IMR-90 (cell line): ENCODE data around the gene ELF5. TPM values are rescaled to one million over a fixed set of nuclear protein-coding genes. Genes with fewer than 3 reads are reported as not detected.

Source experiments
- ATAC-seq: fragments of 200-7000 bp; cut with Tn5 transposase; 2 replicates; pipeline ENCODE4 v1.9.1; 2020; ENCODE audit warnings: low read depth, mild to moderate bottlenecking, moderate library complexity
- BruUV-seq: library from RNA; stranded (reverse); fragments of 400-500 nt; replicated peaks from 2 replicates; lab custom pipeline; 2021; lab: Mats Ljungman, UMichigan
- CTCF ChIA-PET: fragments of 300-600 bp; formaldehyde crosslinking; extraction: SDS; loops from one replicate; lab custom pipeline; 2021; ENCODE audit warnings: antibody characterized with exemption; lab: Yijun Ruan, JAX
- POLR2A ChIA-PET: fragments of 300-600 bp; sonication (Branson Sonifier 250); formaldehyde crosslinking; loops from one replicate; lab custom pipeline; 2022; ENCODE audit warnings: antibody characterized with exemption; ENCODE audit not compliant: unreplicated experiment; lab: Charles Lee
- DNase-seq: peaks from one replicate; pipeline ENCODE4 v3.0.0; 2013
- H2AFZ ChIP-seq: replicated peaks from 2 replicates; pipeline ENCODE3; 2013; ENCODE audit warnings: low read length, mild to moderate bottlenecking; ENCODE audit not compliant: poor library complexity
- H2AK5ac ChIP-seq: 2 replicates; pipeline ENCODE4 v1.6.1; 2013; ENCODE audit warnings: low read depth, low read length, inconsistent platforms
- H2AK9ac ChIP-seq: replicated peaks from 2 replicates; pipeline ENCODE3; 2013; ENCODE audit warnings: mild to moderate bottlenecking, low read depth, low read length, moderate library complexity; ENCODE audit not compliant: poor library complexity
- H2BK120ac ChIP-seq: 2 replicates; pipeline ENCODE4 v1.6.1; 2013; ENCODE audit warnings: low read depth, low read length, inconsistent platforms
- H2BK15ac ChIP-seq: 3 replicates; pipeline ENCODE4 v1.6.1; 2013; ENCODE audit warnings: low read depth, low read length, inconsistent platforms
- H2BK20ac ChIP-seq: 2 replicates; pipeline ENCODE4 v1.6.1; 2013; ENCODE audit warnings: low read depth, mild to moderate bottlenecking, inconsistent platforms, low read length, moderate library complexity
- H2BK5ac ChIP-seq: 2 replicates; pipeline ENCODE4 v1.6.1; 2013; ENCODE audit warnings: mild to moderate bottlenecking, low read depth, low read length, inconsistent platforms; ENCODE audit not compliant: poor library complexity, severe bottlenecking
- H3K14ac ChIP-seq: replicated peaks from 2 replicates; pipeline ENCODE4 v1.6.1; 2013; ENCODE audit warnings: low read depth, low read length, inconsistent platforms
- H3K18ac ChIP-seq: 2 replicates; pipeline ENCODE4 v1.6.1; 2013; ENCODE audit warnings: low read depth, low read length, control low read depth
- H3K23ac ChIP-seq: 2 replicates; pipeline ENCODE4 v1.6.1; 2013; ENCODE audit warnings: low read depth, low read length, inconsistent platforms
- H3K27ac ChIP-seq: 2 replicates; pipeline ENCODE4 v1.5.1; 2013; ENCODE audit warnings: mild to moderate bottlenecking, control low read depth, low read length; ENCODE audit not compliant: insufficient read depth
- H3K27me3 ChIP-seq: 2 replicates; pipeline ENCODE4 v1.6.1; 2013; ENCODE audit warnings: low read length; ENCODE audit not compliant: control insufficient read depth, insufficient read depth
- H3K36me3 ChIP-seq: 2 replicates; pipeline ENCODE4 v1.6.1; 2013; ENCODE audit warnings: low read length, mixed read lengths; ENCODE audit not compliant: control insufficient read depth, insufficient read depth
- H3K4ac ChIP-seq: 2 replicates; pipeline ENCODE4 v1.6.1; 2013; ENCODE audit warnings: low read depth, low read length, inconsistent platforms
- H3K4me1 ChIP-seq: 2 replicates; pipeline ENCODE4 v1.6.1; 2013; ENCODE audit warnings: low read length, mixed read lengths; ENCODE audit not compliant: control insufficient read depth, insufficient read depth
- H3K4me2 ChIP-seq: 2 replicates; pipeline ENCODE4 v1.6.1; 2013; ENCODE audit warnings: low read depth, mild to moderate bottlenecking, control low read depth, low read length, moderate library complexity
- H3K4me3 ChIP-seq: 2 replicates; pipeline ENCODE4 v1.5.1; 2013; ENCODE audit warnings: low read depth, mild to moderate bottlenecking, control low read depth, low read length, moderate library complexity; ENCODE audit not compliant: insufficient read depth
- H3K56ac ChIP-seq: 2 replicates; pipeline ENCODE4 v1.6.1; 2013; ENCODE audit warnings: low read length, inconsistent platforms; ENCODE audit not compliant: insufficient read depth; ENCODE audit errors: extremely low read depth
- H3K79me1 ChIP-seq, 2 experiments: 2 replicates each; pipeline ENCODE4 v1.6.1; 2013; ENCODE audit warnings: low read length in 2 of 2, inconsistent platforms in 1 of 2, low read depth in 1 of 2
- H3K9ac ChIP-seq: 2 replicates; pipeline ENCODE4 v1.6.1; 2013; ENCODE audit warnings: low read depth, low read length, control low read depth
- H3K9me1 ChIP-seq: 2 replicates; pipeline ENCODE4 v1.6.1; 2013; ENCODE audit warnings: low read length, inconsistent platforms; ENCODE audit not compliant: insufficient read depth
- H3K9me3 ChIP-seq: 2 replicates; pipeline ENCODE4 v1.6.1; 2013; ENCODE audit warnings: low read length; ENCODE audit not compliant: control insufficient read depth, insufficient read depth
- H4K20me1 ChIP-seq: 2 replicates; pipeline ENCODE4 v1.6.1; 2013; ENCODE audit warnings: low read length, inconsistent platforms; ENCODE audit not compliant: insufficient read depth
- H4K5ac ChIP-seq: 2 replicates; pipeline ENCODE4 v1.6.1; 2013; ENCODE audit warnings: mild to moderate bottlenecking, low read depth, low read length, control low read depth
- H4K8ac ChIP-seq, 2 experiments: 2 replicates each; pipeline ENCODE4 v1.6.1; 2013; ENCODE audit warnings: low read depth in 2 of 2, low read length in 2 of 2, control low read depth in 1 of 2, inconsistent platforms in 1 of 2
- H4K91ac ChIP-seq: 2 replicates; pipeline ENCODE4 v1.6.1; 2013; ENCODE audit warnings: low read depth, low read length, inconsistent platforms; ENCODE audit not compliant: insufficient read depth
- BHLHE40 ChIP-seq: fragments of 150-350 bp; IDR thresholded peaks from 2 replicates; pipeline ENCODE4 v1.6.1; 2016; ENCODE audit warnings: mild to moderate bottlenecking, low read depth, low read length
- CEBPB ChIP-seq: IDR thresholded peaks from 2 replicates; pipeline ENCODE4 v1.6.1; 2012; ENCODE audit warnings: low read depth, low read length, improper control_type of control experiment
- CHD1 ChIP-seq: IDR thresholded peaks from 2 replicates; pipeline ENCODE4 v1.6.1; 2012; ENCODE audit warnings: low read depth, low read length, improper control_type of control experiment
- FOS ChIP-seq: fragments of 150-350 bp; IDR thresholded peaks from 2 replicates; pipeline ENCODE4 v1.6.1; 2016; ENCODE audit warnings: low read depth, low read length
- MAFK ChIP-seq: IDR thresholded peaks from 2 replicates; pipeline ENCODE4 v1.6.1; 2012; ENCODE audit warnings: low read depth, low read length, improper control_type of control experiment
- MAZ ChIP-seq: IDR thresholded peaks from 2 replicates; pipeline ENCODE4 v1.6.1; 2012; ENCODE audit warnings: low read depth, mild to moderate bottlenecking, low read length, improper control_type of control experiment, moderate library complexity, borderline replicate concordance
- MXI1 ChIP-seq: IDR thresholded peaks from 2 replicates; pipeline ENCODE4 v1.6.1; 2012; ENCODE audit warnings: low read depth, mild to moderate bottlenecking, low read length, moderate library complexity, borderline replicate concordance
- POLR2A ChIP-seq: IDR thresholded peaks from 2 replicates; pipeline ENCODE4 v1.6.1; 2012; ENCODE audit warnings: mild to moderate bottlenecking, low read depth, low read length
- RAD21 ChIP-seq: IDR thresholded peaks from 2 replicates; pipeline ENCODE4 v1.6.1; 2012; ENCODE audit warnings: low read length, improper control_type of control experiment
- RCOR1 ChIP-seq: IDR thresholded peaks from 2 replicates; pipeline ENCODE4 v1.6.1; 2012; ENCODE audit warnings: mild to moderate bottlenecking, low read length, improper control_type of control experiment; ENCODE audit not compliant: insufficient replicate concordance
- RFX5 ChIP-seq: IDR thresholded peaks from 2 replicates; pipeline ENCODE4 v1.8.0; 2012; ENCODE audit warnings: low read depth, mild to moderate bottlenecking, low read length, moderate library complexity
- SMC3 ChIP-seq: fragments of 150-350 bp; IDR thresholded peaks from 2 replicates; pipeline ENCODE4 v1.6.1; 2016; ENCODE audit warnings: low read depth, mild to moderate bottlenecking, antibody characterized with exemption, low read length, moderate library complexity
- USF2 ChIP-seq: fragments of 150-350 bp; IDR thresholded peaks from 2 replicates; pipeline ENCODE4 v1.6.1; 2017; ENCODE audit warnings: mild to moderate bottlenecking, antibody characterized with exemption, low read length, low read depth
- WGBS, 2 experiments: methylation state at CpG; one replicate each; pipeline versions ENCODE4 v1.1.5 to v1.1.7; 2013; ENCODE audit warnings: missing lambda C conversion rate in 2 of 2; ENCODE audit not compliant: insufficient read length in 1 of 2; ENCODE audit errors: extremely low coverage in 2 of 2; 5-methylcytosine and 5-hydroxymethylcytosine counted together
- dilution Hi-C: fragments of 300-500 bp; cut with HindIII; formaldehyde crosslinking; loops from one replicate; pipeline ENCODE4 v1.14.3; 2018; ENCODE audit warnings: low sequenced_read_pairs; ENCODE audit not compliant: unreplicated experiment
- in situ Hi-C: fragments of 300-500 bp; cut with MboI; formaldehyde crosslinking; loops from 3 replicates; pipeline ENCODE4 v1.14.3; 2019; ENCODE audit warnings: low sequenced_read_pairs, inconsistent platforms, mixed read lengths
- intact Hi-C: fragments of 100-400 bp; cut with micrococcal nuclease; formaldehyde crosslinking; loops from 2 replicates; pipeline ENCODE4 v1.10.0; 2022
- polyA plus RNA-seq, 3 experiments: library from polyadenylated mRNA; depleted of rRNA; stranded (reverse); fragments of >200 nt; gene quantifications; 2 replicates each; pipeline ENCODE4 v1.2.3, GENCODE V29; 2012; ENCODE audit warnings: low replicate concordance in 1 of 3
- total RNA-seq: library from RNA; depleted of rRNA; stranded (reverse); fragments of >200 nt; gene quantifications from 2 replicates; pipeline ENCODE4 v1.2.3, GENCODE V29; 2012
- TF ChIP-seq, protein P1 (sequence below): conservative IDR thresholded peaks from 2 replicates; pipeline ENCODE4 v1.5.1; 2012; ENCODE audit warnings: mild to moderate bottlenecking, low read depth, low read length, improper control_type of control experiment

Gene ELF5
- total and polyA plus RNA-seq, 2 of the 4 experiments (the other 2 are of a cell fraction): not detected

DNA sequence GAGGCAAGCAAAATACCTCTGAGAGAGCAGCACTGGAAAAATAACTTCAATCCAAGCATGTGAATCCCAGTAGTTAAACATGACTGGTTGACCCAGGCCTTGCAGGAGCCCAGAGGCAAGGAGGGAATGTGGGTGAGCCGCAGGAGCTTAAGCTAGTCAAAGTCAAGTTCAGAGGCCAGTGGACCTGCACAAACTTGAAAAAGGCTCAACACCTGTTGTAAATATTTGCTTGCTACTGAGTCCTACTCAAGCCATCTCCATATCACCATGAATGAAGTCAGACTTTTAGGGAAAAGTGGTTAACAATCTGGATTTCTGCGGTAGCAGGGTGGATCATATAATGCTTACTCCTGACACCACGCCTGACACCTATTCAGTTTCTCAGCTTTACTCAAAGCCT is 79.7 kb downstream of the ELF5 start:
- no peak overlapping the region for H4K5ac ChIP-seq
- no peaks in the 10 kb centered on the region for H4K20me1 ChIP-seq
- in situ Hi-C loops: no loop called here
- no peak for DNase-seq
- H3K18ac ChIP-seq: no peak overlapping the region
- no peak overlapping the region for H2BK120ac ChIP-seq
- H3K27ac ChIP-seq: no peak overlapping the region
- no CpG with 5 or more reads among the region's 3 CpGs for WGBS, 2 experiments
- H3K36me3 ChIP-seq: no peaks in the 10 kb centered on the region
- no peak overlapping the region for H2BK20ac ChIP-seq
- intact Hi-C loops: no loop called here
- no peak overlapping the region for H3K9ac ChIP-seq
- H3K9me1 ChIP-seq: no peaks in the 10 kb centered on the region
- CTCF ChIA-PET: no interaction called here
- H2BK15ac ChIP-seq: no peak overlapping the region
- H2BK5ac ChIP-seq: no peak overlapping the region
- TF ChIP-seq CEBPB (no peak), SMC3 (no peak), CHD1 (no peak), FOS (no peak), RAD21 (no peak), RFX5 (no peak), BHLHE40 (no peak), USF2 (no peak), RCOR1 (no peak), POLR2A (no peak), MAFK (no peak), MXI1 (no peak), MAZ (no peak)
- TF ChIP-seq, protein P1, sequence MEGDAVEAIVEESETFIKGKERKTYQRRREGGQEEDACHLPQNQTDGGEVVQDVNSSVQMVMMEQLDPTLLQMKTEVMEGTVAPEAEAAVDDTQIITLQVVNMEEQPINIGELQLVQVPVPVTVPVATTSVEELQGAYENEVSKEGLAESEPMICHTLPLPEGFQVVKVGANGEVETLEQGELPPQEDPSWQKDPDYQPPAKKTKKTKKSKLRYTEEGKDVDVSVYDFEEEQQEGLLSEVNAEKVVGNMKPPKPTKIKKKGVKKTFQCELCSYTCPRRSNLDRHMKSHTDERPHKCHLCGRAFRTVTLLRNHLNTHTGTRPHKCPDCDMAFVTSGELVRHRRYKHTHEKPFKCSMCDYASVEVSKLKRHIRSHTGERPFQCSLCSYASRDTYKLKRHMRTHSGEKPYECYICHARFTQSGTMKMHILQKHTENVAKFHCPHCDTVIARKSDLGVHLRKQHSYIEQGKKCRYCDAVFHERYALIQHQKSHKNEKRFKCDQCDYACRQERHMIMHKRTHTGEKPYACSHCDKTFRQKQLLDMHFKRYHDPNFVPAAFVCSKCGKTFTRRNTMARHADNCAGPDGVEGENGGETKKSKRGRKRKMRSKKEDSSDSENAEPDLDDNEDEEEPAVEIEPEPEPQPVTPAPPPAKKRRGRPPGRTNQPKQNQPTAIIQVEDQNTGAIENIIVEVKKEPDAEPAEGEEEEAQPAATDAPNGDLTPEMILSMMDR: no peak
- H4K8ac ChIP-seq: no peak overlapping the region
- BruUV-seq: no TSS peak
- no peak overlapping the region for H2AK9ac ChIP-seq
- POLR2A ChIA-PET: no interaction called here
- H3K27me3 ChIP-seq: no peaks in the 10 kb centered on the region; the same call in 1 of the 2 replicates
- no peak overlapping the region for H3K23ac ChIP-seq
- H2AK5ac ChIP-seq: no peak overlapping the region
- dilution Hi-C loops: no loop called here
- H3K4me2 ChIP-seq: no peak overlapping the region
- no peak for ATAC-seq
- H3K9me3 ChIP-seq: no peaks in the 10 kb centered on the region
- no peak overlapping the region for H2AFZ ChIP-seq
- H3K14ac ChIP-seq: no peak overlapping the region
- no peak overlapping the region for H3K4me3 ChIP-seq
- no peak overlapping the region for H3K4ac ChIP-seq
- no peaks in the 10 kb centered on the region for H3K79me1 ChIP-seq
- H4K91ac ChIP-seq: no peak overlapping the region
- H3K56ac ChIP-seq: no peak overlapping the region
- no peaks in the 10 kb centered on the region for H3K4me1 ChIP-seq
